OCI-M2 (cell line): ENCODE results near the gene SPEM1.

Source experiments
- DNase-seq: peaks from one replicate; lab custom pipeline; 2025; ENCODE audit not compliant: unreplicated experiment; lab: John Stamatoyannopoulos, UW

SPEM1 gene

DNA sequence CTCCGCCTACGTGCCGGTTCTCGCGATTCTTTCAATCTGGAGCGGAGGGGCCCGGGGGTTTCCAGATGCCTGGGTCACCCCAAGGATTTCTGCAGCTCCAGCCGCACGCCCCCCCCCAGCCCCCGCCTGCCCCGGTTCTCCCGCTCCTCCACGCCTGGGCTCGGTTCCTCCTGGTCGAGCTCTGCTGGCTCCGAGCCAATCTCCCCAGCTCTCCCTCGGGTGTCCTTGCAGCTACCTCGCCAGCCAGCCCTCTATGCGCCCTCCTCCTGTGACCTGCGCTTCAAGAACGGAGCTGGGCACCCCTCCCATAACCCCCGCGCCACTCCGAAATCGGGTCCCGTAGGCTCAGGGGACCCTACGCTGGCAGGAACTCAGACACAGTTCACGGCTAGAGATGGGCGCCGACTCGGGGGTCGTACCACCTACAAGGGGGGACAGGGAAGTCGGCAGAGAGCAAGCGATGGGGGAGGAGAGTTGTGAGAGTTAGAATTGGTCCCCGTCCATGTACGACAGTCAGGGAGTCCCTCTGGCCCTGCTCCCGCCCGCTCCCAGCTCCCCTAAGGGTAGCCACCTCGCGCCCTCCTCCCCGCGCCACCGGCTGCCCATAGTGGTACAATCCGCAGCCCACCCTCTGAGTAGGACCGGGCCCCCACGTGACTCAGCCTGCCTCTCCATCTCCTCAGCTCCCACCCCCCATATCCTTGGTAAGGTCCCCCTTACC, 20.1 kb downstream of the SPEM1 start:
- DNase-seq: no peak

DNA sequence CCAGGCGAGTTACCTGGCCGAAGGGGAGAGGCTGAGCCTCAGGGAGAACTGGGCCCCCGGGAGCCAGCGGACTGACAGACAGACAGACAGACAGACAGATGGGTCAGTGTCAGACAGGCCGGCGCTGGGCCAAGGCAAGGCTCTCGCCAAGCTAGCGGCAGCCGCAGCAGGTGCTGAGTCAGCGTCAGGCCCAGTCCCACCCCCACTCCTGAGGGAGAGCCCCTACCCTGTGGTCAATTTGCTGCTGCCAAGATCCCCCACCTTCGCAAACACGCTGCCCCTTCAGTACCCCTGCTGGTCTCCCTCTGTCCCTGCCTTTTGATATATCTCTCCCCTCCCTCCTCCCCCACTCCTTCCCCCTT, 20.7 kb downstream of the SPEM1 start:
- DNase-seq: no peak

DNA sequence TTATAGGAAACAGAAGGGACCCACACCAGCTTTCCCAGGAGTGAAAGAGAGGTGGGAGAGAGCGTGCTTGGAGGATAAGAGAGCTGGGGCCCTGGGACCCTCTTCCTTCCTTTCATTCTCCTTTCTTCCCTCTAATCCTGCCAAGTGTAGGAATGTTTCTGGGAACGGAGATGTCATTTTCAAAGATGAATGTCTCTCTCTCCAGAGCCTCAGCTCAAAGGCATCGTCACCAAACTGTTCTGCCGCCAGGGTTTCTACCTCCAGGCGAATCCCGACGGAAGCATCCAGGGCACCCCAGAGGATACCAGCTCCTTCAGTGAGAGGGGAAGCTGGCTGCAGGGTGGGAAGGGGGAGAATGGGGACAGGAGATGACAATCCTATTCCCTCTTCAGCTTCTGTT, 21.1 kb downstream of the SPEM1 start:
- DNase-seq: no peak

DNA sequence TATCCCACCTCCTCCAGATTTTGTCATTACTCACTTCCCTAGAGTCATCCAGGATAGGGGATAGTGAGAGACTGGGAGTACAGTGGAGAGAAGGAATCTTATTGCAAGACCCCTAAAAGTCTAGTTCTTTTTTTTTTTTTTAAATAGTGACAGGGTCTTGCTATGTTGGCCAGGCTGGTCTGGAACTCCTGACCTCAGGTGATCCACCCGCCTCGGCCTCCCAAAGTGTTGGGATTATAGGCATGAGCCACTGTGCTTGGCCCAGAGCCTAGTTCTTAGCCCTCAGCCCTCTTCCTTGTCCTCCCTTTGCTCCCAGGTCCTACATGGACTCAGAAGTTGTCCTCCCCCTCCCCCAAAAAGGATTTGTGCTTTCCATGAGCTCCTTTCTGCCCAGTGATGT, 22.0 kb downstream of the SPEM1 start:
- no peak for DNase-seq

DNA sequence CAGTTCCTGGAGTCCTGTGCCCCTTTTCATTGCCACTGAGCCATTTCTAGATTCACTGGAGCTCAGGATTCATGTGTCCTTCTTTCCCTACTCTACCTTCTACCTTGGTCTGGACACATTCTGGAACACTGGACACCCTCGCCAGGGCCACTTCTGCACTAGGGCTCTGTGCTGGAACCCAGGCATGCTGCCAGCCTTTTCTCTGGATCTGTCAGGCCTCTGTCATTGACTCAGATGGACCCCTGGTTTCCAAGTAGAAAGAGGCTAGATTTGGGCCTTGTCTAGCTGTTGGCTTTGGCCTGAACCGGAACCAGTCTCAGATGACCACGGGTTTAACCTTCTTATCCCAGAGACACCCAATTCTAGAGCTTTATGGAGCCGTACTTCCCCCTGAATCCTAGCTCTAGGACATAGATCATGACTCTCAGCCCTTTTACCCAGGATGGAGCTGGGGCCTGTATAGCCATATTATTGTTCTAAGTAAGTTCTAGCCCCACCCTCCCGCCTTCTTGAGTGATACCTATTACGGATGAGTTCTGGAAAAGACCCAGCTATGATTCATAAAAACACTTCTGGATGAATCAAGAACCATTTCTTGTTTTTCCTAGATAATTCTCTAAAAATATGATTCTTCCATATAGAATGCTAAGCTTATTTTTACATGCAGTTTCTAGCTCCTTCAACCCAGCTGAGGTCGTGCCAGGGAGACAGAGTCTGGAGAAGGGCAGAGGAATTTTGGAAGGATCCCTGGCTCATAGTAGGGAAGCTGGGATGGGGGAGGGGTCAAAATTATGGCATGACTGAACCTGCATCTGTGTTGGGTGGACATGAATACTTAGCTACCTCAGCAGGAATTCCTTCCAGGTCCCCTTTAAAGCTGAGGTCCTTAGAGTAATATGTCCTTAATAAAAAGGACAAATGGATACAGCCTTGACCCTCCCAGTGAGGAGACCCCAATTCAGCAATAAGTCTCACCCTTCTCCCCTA, 23.7 kb downstream of the SPEM1 start:
- no peak for DNase-seq

DNA sequence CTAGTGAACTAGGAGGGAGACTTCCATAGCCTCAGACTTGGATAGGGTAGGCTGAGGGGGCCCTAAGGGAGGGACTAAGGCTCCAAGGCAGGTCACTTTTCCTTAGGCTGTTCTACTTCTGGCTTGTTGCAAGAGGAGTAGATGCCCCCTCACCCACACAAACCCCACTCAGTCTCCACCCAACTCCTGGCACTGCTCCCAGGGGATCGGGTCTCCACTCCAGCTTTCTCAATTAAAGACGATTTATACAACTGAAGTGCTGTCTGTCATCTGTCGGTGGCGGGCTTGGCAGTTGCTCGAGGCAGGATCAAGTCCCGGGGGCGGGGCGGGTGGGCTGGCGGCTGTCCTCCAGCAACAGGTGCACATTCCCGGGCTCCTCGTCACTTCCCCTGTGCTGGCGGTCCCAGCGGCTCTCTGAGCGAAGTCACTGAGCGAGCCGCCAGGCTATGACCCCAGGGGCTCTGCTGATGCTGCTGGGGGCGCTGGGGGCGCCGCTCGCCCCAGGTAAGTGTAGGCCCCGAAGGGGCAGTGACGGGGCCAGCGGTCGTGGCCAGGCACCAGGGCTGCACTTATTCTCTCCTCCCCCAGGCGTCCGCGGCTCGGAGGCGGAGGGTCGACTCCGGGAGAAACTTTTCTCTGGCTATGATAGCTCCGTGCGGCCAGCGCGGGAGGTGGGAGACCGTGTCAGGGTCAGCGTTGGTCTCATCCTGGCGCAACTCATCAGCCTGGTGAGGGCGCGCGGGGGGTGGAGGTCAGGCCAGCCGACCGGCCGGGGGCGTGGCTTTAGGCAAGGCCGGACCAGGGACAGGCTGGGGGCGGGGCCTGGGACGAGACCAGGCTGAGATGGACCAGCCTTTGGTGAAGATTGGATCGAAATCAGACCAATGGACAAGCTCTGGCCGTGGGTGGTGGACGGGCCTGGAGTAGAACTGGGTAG, 24.8 kb downstream of the SPEM1 start, which contains the start of gene CHRNB1:
Gene CHRNB1, plus strand, starts transcription at position 380 of the 937 bp plus-strand sequence. Its CDS starts 67 bp downstream, at position 447.
- DNase-seq: no peak

DNA sequence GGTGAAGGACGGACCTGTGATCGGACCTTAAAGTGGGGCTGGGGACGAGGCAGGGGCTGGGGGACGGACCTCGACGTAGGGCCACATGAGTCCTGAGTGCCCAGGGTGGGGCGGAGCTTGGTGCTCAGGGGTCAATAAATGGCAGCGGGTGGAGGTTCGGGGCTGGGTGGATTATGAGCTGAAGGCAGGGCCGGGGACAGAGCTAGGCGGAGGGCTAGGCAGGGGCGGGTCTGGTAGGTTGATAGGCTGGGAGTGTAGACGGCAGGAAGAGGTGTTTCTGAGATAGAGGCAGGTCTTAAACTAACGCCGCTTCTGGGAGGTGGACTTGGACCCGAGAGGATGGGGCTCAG, 25.5 kb downstream of the SPEM1 start:
- no peak for DNase-seq

DNA sequence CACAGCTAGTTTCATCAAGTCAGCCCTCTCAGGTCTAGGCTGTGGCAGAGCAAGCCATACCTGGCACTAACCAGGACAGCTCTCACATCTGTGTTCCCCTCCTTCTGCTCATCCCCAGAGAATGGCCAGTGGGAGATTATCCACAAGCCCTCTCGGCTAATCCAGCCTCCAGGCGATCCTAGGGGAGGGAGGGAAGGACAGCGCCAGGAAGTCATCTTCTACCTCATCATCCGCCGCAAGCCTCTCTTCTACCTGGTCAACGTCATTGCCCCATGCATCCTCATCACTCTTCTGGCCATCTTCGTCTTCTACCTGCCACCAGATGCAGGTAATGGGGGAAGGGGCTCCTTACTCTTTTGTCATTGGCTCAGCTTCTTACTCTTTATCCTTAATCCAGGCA, 28.3 kb downstream of the SPEM1 start:
- DNase-seq: no peak

DNA sequence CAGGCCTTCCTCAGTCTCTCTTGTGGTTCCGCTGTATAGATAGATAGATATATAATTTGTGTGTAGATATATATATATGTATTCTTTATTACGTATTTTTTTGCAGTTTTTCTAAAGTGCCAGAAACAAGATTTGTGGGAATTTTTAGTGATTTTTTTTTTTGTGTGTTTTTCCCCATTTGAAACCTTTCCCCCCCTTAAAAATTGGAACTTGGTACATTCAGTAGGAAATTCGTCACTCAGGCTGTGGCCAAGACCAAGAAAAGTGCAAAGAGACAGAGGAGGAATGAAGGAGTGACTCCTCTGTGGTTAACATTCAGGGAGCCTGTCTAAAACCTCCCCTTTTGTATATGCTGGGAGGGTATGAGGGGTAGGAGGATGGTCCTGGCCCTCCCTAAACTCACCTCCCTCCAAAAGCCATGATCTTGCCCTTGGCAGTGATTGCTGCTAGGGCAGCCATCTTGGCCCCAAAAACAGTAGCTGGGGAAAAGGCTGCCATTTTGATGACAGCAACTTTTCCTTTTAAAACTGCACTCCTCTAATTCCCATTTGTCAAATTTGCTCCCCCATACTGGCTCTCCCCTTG, 39.9 kb downstream of the SPEM1 start:
- DNase-seq: no peak

DNA sequence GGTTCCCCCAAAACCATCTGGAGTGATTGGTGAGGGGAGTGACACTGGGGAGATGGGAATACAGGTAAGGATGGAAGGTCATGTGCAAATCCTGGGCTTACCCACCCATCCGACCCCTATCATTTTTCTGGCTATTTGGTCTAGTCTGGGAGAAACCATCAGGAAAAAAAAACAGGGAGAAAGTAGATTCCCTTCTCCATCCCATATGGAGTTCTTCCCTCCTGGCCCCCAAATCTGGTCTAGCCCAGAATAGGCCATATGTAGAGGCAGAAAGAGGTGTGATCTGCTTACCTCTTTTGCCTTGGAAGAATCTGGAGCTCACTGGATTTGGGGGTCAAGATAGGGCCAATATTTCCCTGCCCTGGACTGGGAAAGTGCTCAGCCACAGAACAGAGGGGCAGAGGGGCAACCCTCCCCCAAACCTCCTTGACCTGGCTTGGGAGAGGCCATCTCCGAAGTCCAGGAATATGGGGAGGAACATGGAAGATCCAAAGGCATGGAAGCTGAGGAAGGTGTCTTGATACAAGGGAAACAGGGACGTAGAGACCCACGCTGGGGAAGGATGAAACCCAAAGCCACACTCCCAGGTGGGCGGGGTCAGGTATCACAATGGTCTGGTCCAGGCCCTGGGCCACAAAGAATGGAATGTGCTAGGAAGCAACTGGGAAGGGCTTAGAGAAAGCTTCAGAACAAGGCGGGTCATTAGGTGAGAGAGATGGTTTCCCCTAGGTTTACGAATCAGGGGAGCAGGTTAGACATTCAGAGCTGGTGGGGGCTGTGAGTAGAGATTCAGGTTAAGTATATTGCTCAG, 40.9 kb downstream of the SPEM1 start:
- DNase-seq: no peak

DNA sequence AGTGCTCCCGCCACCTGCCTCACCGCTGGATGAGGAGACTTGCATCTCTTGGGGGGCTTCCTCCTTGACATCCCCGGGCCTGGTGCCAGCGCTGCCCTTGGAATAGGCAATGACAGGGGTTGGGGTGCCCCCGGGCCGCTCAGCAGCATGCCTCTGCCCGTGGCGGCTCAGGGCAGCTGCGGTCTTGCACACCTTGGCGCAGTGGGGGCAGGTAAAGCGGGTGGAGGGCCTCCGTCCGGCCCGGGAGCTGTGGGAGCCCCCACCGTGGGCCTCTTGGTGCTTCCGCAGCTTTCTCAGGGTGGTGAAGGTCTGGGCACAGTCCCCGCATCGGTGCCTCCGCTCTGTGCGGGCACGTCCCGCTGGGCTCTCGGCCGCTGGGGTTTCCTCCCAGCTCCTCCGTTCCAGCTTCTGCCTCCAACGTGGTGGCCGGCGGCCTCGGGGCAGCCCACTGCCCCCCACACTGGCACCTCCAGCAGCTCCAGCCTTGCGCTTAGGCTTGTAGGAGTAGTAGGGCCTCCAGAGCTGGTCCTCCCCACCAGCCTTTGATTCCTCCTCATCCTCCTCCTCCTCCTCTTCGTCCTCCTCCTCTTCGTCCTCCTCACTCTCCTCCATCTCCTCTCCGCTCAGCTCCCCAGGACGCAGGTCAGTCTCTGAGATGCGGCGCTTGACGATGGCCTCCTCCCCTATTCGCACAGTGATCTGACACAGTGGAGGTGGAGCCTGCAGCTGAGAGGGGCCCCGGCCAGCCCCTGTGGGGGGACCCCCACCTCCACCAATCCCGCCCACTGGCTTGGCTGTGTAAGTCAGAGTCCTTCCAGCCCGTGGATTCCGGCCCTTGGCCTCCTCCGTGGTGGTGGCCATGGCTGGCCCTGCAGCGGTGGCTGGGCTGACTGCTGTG, 42.6 kb downstream of the SPEM1 start:
- DNase-seq: no peak

DNA sequence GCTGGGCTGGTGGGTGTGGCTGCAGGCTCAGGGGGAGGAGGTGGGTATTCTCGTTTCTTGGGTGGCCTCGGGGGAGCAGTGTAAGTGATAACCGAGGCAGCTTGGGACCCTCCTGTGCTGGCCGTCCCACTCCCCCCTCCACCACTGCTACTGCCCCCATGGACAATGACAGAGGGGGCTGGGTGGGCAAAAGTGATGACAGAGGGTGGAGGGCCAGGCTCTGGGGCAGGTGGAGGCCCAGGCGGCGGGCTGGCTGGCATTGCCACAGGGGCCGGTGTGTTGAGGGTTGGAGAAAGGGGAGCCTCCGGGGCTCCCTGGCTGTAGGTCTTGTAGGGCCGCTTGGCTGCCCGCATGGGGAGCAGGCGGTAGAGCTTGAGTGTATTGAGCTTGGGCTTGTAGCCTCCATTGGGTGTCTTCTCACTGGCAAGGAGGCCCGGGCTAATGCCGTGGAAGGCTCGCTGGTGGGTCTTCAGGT, 43.3 kb downstream of the SPEM1 start:
- no peak for DNase-seq

DNA sequence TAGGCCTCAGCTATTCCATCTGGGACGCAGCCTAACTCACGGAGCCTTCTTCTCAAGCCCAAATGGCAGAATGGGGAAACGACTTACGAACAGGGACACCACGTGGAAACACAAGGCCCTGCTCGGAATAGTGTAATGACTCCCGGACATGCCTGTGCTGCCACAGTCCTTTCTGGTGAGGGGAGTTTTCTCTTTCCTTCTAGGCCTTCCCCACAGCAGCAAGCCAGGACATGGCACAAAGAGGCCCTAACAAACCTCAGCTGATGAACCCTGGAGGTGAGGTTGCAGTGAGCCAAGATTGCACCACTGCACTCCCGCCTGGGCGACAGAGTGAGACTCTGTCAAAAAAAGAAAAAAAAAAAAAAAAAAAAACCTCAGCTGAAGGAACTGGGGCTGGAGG, 44.0 kb downstream of the SPEM1 start:
- DNase-seq: no peak

DNA sequence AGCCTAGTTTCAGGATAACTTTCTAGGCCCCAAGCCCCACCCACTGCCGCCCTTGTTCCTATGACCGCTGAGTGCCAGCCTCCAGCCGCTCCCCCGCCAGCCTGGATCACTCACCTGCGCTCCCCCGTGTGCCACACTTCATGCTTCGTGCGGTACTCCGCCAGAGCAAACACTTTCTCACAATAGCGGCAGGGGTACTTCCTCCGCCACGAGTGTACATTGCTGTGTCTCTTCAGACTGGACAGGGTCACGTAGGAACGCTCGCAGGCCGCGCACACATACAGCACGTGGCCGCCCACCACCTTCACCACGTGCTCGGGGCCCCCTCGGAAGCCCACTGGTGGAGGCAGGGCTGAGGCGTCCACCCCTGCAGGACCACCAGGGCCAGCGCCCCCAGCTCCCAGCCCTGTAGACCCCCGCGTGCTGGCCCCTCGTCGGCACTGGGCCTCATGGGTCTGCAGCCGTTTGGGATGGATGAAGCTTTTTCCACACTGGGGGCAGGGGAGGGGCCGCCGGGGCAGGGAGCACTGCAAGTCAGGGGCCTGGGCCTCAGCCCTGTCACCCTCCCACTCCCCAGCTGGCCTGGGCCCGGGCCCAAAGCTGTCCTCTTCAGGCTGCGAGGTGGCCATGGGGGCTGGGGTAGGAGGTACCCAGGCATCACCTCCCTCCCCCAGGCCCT, 45.6 kb downstream of the SPEM1 start:
- DNase-seq: no peak

DNA sequence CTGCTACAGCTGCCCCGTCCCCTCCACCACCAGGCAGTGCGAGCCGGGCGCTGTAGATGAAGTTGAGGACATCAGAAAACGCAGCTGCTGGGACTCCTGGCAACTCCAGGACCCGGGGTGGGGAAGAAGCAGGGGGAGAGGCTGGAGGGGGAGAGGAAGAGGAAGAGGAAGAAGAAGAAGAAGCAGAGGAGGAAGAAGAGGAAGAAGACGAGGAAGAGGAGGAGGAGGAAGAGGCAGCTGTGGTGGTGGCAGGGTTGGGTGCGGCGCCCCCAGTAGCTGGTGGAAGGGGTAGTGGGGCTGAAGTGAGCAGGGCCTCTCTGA, 46.2 kb downstream of the SPEM1 start:
- DNase-seq: no peak

DNA sequence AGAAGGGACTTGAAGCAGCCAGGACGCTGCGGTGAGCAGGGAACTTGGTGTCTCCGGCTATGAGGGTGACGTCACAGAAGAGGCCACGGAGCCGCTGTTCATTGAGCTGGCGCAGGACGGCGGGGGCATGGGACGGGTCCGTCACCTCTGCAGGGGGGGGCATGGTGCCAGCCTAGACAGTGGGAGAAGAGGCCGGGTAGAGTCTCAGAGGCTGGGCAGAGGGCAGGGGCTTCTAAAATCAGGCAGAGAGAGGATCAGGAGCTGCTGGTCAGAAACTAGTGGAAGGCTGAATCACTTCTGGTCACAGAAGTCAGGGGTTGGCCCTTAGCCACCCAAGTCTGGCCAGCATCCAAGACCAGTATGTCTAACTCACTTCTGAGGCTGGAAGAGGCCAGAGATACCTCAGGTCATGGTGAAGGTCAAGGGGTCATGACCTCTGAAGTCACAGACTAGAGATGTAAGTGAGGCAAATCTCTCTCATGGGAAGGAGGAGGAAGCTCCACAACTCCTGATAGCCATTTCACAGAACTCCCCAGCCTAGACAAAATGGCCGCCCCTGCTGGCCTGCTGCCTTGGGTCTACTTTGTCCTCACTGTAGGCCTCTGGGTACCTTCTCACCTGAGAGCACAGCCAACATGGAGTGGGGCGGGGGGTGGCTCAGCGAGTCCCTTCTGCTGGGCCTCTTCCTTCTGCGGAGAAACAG, 46.7 kb downstream of the SPEM1 start:
- no peak for DNase-seq

DNA sequence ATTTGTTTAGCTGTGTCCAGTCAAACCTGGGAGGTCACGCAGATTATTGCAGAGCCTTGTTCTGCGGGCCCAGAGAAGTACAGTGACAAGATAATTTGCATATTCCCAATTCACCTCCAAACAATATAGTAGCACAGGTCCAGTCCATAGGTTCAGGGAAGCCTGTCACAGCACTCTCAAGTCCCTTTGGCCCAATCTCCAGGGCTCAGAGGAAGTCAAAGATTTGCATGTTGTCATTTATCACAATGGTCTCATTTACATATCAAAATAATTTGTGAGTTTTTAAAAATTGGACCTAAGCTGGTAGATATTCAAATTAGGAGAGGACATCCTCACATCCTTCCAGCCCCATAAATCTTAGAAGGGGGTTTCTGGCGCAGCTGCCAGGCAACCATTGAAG, 47.4 kb downstream of the SPEM1 start:
- DNase-seq: no peak

DNA sequence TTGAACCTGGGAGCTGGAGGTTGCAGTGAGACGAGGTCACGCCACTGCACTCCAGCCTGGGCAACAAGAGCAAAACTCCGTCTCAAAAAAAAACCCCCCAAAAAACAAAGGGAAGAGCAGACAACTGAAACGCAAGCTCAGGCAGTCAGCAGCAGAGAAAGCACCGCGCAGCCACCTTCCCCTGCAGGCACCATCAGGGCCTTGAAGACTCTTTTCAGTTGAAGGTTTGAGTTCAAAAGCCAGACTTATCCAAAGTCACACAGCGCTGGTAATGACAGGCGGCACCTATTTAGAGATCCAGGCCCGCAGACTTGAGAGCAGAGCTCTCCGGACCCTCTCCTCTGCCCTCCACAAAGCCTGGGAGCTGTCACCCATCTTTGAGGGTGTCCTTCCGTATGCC, 48.2 kb downstream of the SPEM1 start:
- no peak for DNase-seq
